ENCODE results near the gene ARHGAP40. TPM values are rescaled to one million over a fixed set of nuclear protein-coding genes. Genes with fewer than 3 reads are reported as not detected.

ARHGAP40 gene
- total and polyA plus RNA-seq, 2 of the 13 experiments (the other 11 are each of a cell fraction or from before 2014, with no cell fraction given): 0.75 to 2.1 TPM

- TF ChIP-seq IRX3 (CRISPR knock-in tag; IDR thresholded peaks at IDR 0.05; ENCODE audit: borderline replicate concordance, low read depth): no peak
- TF ChIP-seq HOMEZ (CRISPR knock-in tag; IDR thresholded peaks at IDR 0.05; ENCODE audit: low read depth): no peak
- peak; percentile 36; the same call in 1 of the 2 replicates for TF ChIP-seq ZBTB21 (CRISPR knock-in tag; IDR thresholded peaks at IDR 0.05)
- no peak for TF ChIP-seq TBX2 (CRISPR knock-in tag; IDR thresholded peaks at IDR 0.05; ENCODE audit: borderline replicate concordance)
- TF ChIP-seq KAT8 (CRISPR knock-in tag; IDR thresholded peaks at IDR 0.05): peak; percentile 59
- TF ChIP-seq ATF1 (CRISPR knock-in tag; IDR thresholded peaks at IDR 0.05): no peak
- no peak for TF ChIP-seq ZBTB3 (CRISPR knock-in tag; IDR thresholded peaks at IDR 0.05; ENCODE audit: borderline replicate concordance, low read depth)
- no peak for TF ChIP-seq THAP8 (CRISPR knock-in tag; IDR thresholded peaks at IDR 0.05; ENCODE audit: borderline replicate concordance)
- TF ChIP-seq GATAD2A (CRISPR knock-in tag; IDR thresholded peaks at IDR 0.05): 0 out of 2 replicates have a peak, but pooled peaks have one; percentile 39
- no peak for TF ChIP-seq ZMYM3 (CRISPR knock-in tag; IDR thresholded peaks at IDR 0.05)
- TF ChIP-seq PLSCR1 (CRISPR knock-in tag; IDR thresholded peaks at IDR 0.05; ENCODE audit: borderline replicate concordance): no peak
- TF ChIP-seq ZFP82 (CRISPR knock-in tag; IDR thresholded peaks at IDR 0.05; ENCODE audit: borderline replicate concordance): no peak
- TF ChIP-seq, protein P1, sequence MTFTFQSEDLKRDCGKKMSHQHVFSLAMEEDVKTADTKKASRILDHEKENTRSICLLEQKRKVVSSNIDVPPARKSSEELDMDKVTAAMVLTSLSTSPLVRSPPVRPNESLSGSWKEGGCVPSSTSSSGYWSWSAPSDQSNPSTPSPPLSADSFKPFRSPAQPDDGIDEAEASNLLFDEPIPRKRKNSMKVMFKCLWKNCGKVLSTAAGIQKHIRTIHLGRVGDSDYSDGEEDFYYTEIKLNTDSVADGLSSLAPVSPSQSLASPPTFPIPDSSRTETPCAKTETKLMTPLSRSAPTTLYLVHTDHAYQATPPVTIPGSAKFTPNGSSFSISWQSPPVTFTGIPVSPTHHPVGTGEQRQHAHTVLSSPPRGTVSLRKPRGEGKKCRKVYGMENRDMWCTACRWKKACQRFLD (CRISPR knock-in tag; IDR thresholded peaks at IDR 0.05; ENCODE audit: borderline replicate concordance): no peak
- no peak; the same call in 1 of the 2 replicates for TF ChIP-seq ZNF160 (CRISPR knock-in tag; IDR thresholded peaks at IDR 0.05)
- no peak for TF ChIP-seq RFX1 (IDR thresholded peaks at IDR 0.05)
- TF ChIP-seq PTBP1 (IDR thresholded peaks at IDR 0.05; ENCODE audit: low read depth, low read length, poor library complexity, severe bottlenecking): no peak
- TF ChIP-seq NKX3-1 (CRISPR knock-in tag; IDR thresholded peaks at IDR 0.05): peak; percentile 90
- peak; percentile 97 for TF ChIP-seq KLF11 (CRISPR knock-in tag; IDR thresholded peaks at IDR 0.05)
- peak; percentile 97 for TF ChIP-seq HBP1 (CRISPR knock-in tag; IDR thresholded peaks at IDR 0.05; ENCODE audit: low read depth)
- TF ChIP-seq DR1 (CRISPR knock-in tag; IDR thresholded peaks at IDR 0.05): no peak
- no peak for TF ChIP-seq THAP7 (CRISPR knock-in tag; IDR thresholded peaks at IDR 0.05)
- no peak for TF ChIP-seq ZNF17 (CRISPR knock-in tag; IDR thresholded peaks at IDR 0.05)
- no peak for TF ChIP-seq NFRKB (IDR thresholded peaks at IDR 0.05)
- no peak for TF ChIP-seq ZNF772 (CRISPR knock-in tag; IDR thresholded peaks at IDR 0.05)
- TF ChIP-seq IRF2 (CRISPR knock-in tag; IDR thresholded peaks at IDR 0.05): peak; percentile 59; the same call in 1 of the 2 replicates
These were observed 79.1 kb downstream of the ARHGAP40 start (continued) for GRCh38 chr20:38680500-38681306.
